IPS-NIHi7 (cell line): ENCODE results near the gene CEBPZOS.

ENCODE experiments used
- DNase-seq: peaks from one replicate; pipeline ENCODE4 v3.0.0; 2012; ENCODE audit warnings: mixed read lengths; ENCODE audit errors: extremely low spot score

CEBPZOS gene

GRCh38 chr2:37232131-37232933 lies 36.0 kb downstream of the CEBPZOS start:
- peak; percentile 41 for DNase-seq

GRCh38 chr2:37243435-37243834 lies 47.1 kb downstream of the CEBPZOS start:
- no peak for DNase-seq

GRCh38 chr2:37244017-37244416 lies 47.7 kb downstream of the CEBPZOS start:
- no peak for DNase-seq

GRCh38 chr2:37244755-37245154 lies 48.5 kb downstream of the CEBPZOS start:
- no peak for DNase-seq

GRCh38 chr2:37246205-37246604 lies 49.9 kb downstream of the CEBPZOS start:
- DNase-seq: no peak

GRCh38 chr2:37250869-37251740 lies 54.8 kb downstream of the CEBPZOS start:
- DNase-seq: no peak
